SK-N-MC (cell line): ENCODE data around the gene USP3.

Source experiments
- EZH2 ChIP-seq: fragments of 200-600 bp; sonication (generic); IDR thresholded peaks from one replicate; pipeline ENCODE4 v1.6.1; 2017; ENCODE audit warnings: antibody characterized with exemption
- FOXP2 ChIP-seq: optimal IDR thresholded peaks from 2 replicates; pipeline ENCODE3; 2011; ENCODE audit warnings: mild to moderate bottlenecking, moderate library complexity; ENCODE audit not compliant: insufficient read depth; ENCODE audit errors: extremely low read length, control extremely low read depth
- POLR2AphosphoS5 ChIP-seq: IDR thresholded peaks from 2 replicates; pipeline ENCODE4 v1.6.1; 2012; ENCODE audit warnings: mild to moderate bottlenecking, low read depth, low read length, borderline replicate concordance

GRCh38 chr15:63461230-63461985 is 43.0 kb upstream of the USP3 start:
- TF ChIP-seq POLR2AphosphoS5 (no peak), EZH2 (no peak), FOXP2 (no peak)
